Hepatocyte (in vitro differentiated cells): ENCODE data around the gene TRIP10. TPM values are rescaled to one million over a fixed set of nuclear protein-coding genes. Genes with fewer than 3 reads are reported as not detected.
"Not testable (repeated sequence)": the region's sequence is repeated elsewhere in the genome, so short reads cannot be mapped to it uniquely, and the experiment has no call there.

Experiments used
- DNase-seq: peaks from one replicate; pipeline ENCODE4 v3.0.0-alpha.2; 2016; ENCODE audit warnings: low spot score
- H2AFZ ChIP-seq: fragments of 200-600 bp; sonication (generic); 2 replicates; pipeline ENCODE4 v1.6.0; 2016; ENCODE audit warnings: antibody characterized with exemption, mild to moderate bottlenecking
- H3K27ac ChIP-seq: fragments of 200-600 bp; sonication (generic); 2 replicates; pipeline ENCODE4 v1.5.1; 2016; ENCODE audit warnings: mild to moderate bottlenecking
- H3K27me3 ChIP-seq: fragments of 200-600 bp; sonication (generic); 2 replicates; pipeline ENCODE4 v1.6.1; 2016
- H3K36me3 ChIP-seq: fragments of 200-600 bp; sonication (generic); replicated peaks from 2 replicates; pipeline ENCODE4 v1.5.1; 2016; ENCODE audit warnings: low read depth; ENCODE audit not compliant: insufficient read depth
- H3K4me1 ChIP-seq: fragments of 200-600 bp; sonication (generic); 2 replicates; pipeline ENCODE4 v1.5.1; 2016; ENCODE audit warnings: mild to moderate bottlenecking, moderate library complexity; ENCODE audit not compliant: insufficient read depth
- H3K4me2 ChIP-seq: fragments of 200-600 bp; sonication (generic); 2 replicates; pipeline ENCODE4 v1.6.0; 2016
- H3K4me3 ChIP-seq: fragments of 200-600 bp; sonication (generic); 2 replicates; pipeline ENCODE4 v1.5.1; 2016; ENCODE audit warnings: mild to moderate bottlenecking
- H3K79me2 ChIP-seq: fragments of 200-600 bp; sonication (generic); 2 replicates; pipeline ENCODE4 v1.6.0; 2017; ENCODE audit warnings: mild to moderate bottlenecking
- H3K9me2 ChIP-seq: fragments of 200-600 bp; sonication (generic); replicated peaks from 2 replicates; pipeline ENCODE4 v1.6.0; 2017; ENCODE audit warnings: mild to moderate bottlenecking; ENCODE audit not compliant: insufficient read depth
- H3K9me3 ChIP-seq: fragments of 200-600 bp; sonication (generic); 2 replicates; pipeline ENCODE4 v1.5.1; 2016; ENCODE audit warnings: low read depth, mild to moderate bottlenecking
- H4K20me1 ChIP-seq: fragments of 200-600 bp; sonication (generic); 2 replicates; pipeline ENCODE4 v1.6.0; 2016; ENCODE audit warnings: mild to moderate bottlenecking; ENCODE audit not compliant: insufficient read depth, poor library complexity, severe bottlenecking
- EZH2 ChIP-seq: fragments of 200-600 bp; sonication (generic); IDR thresholded peaks from 2 replicates; pipeline ENCODE4 v1.6.1; 2016; ENCODE audit warnings: antibody characterized with exemption, mild to moderate bottlenecking, borderline replicate concordance
- EZH2phosphoT487 ChIP-seq: fragments of 200-600 bp; sonication (generic); IDR thresholded peaks from one replicate; pipeline ENCODE4 v1.6.1; 2018; ENCODE audit warnings: antibody characterized with exemption, mild to moderate bottlenecking, low read depth, moderate library complexity; ENCODE audit not compliant: unreplicated experiment, severe bottlenecking
- WGBS: methylation state at CpG from one replicate; pipeline ENCODE4 v1.1.6; 2016; ENCODE audit warnings: low lambda C conversion rate; ENCODE audit errors: missing lambda C conversion rate; 5-methylcytosine and 5-hydroxymethylcytosine counted together
- polyA plus RNA-seq: library from polyadenylated mRNA; unstranded; fragments of >200 nt; fragmentation: Nextera tagmentation; extraction: Ambion mirVana; gene quantifications from 2 replicates; pipeline ENCODE4 v1.2.1, GENCODE V29; 2016
- total RNA-seq: library from RNA; depleted of rRNA; stranded (reverse); fragments of >200 nt; gene quantifications from 2 replicates; pipeline ENCODE4 v1.2.3, GENCODE V29; 2014
- TF ChIP-seq, protein P1 (sequence below): fragments of 200-600 bp; sonication (generic); IDR thresholded peaks from 2 replicates; pipeline ENCODE4 v1.5.1; 2016; ENCODE audit warnings: antibody characterized with exemption, mild to moderate bottlenecking; ENCODE audit not compliant: poor library complexity

TRIP10 gene
- total and polyA plus RNA-seq, 2 experiments from 2014 or later = 48.8 to 79.5 TPM

GRCh38 chr19:6774821-6775707, 35.6 kb downstream of the TRIP10 start:
- no peak overlapping the region for H2AFZ ChIP-seq
- no peaks in the 10 kb centered on the region for H3K4me1 ChIP-seq
- no peak for DNase-seq
- H3K9me3 ChIP-seq = no peaks in the 10 kb centered on the region
- H3K36me3 ChIP-seq = no peaks in the 10 kb centered on the region
- H3K27ac ChIP-seq = no peak overlapping the region
- WGBS = 81% methylated on average over 11 of the region's 11 CpGs
- H4K20me1 ChIP-seq = no peaks in the 10 kb centered on the region
- no peaks in the 10 kb centered on the region for H3K79me2 ChIP-seq
- H3K4me3 ChIP-seq = no peak overlapping the region
- TF ChIP-seq EZH2phosphoT487 = no peak
- TF ChIP-seq, protein P1, sequence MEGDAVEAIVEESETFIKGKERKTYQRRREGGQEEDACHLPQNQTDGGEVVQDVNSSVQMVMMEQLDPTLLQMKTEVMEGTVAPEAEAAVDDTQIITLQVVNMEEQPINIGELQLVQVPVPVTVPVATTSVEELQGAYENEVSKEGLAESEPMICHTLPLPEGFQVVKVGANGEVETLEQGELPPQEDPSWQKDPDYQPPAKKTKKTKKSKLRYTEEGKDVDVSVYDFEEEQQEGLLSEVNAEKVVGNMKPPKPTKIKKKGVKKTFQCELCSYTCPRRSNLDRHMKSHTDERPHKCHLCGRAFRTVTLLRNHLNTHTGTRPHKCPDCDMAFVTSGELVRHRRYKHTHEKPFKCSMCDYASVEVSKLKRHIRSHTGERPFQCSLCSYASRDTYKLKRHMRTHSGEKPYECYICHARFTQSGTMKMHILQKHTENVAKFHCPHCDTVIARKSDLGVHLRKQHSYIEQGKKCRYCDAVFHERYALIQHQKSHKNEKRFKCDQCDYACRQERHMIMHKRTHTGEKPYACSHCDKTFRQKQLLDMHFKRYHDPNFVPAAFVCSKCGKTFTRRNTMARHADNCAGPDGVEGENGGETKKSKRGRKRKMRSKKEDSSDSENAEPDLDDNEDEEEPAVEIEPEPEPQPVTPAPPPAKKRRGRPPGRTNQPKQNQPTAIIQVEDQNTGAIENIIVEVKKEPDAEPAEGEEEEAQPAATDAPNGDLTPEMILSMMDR = no peak
- TF ChIP-seq EZH2 = no peak
- H3K27me3 ChIP-seq = no peaks in the 10 kb centered on the region
- H3K9me2 ChIP-seq = no peaks in the 10 kb centered on the region
- no peak overlapping the region for H3K4me2 ChIP-seq

DNA sequence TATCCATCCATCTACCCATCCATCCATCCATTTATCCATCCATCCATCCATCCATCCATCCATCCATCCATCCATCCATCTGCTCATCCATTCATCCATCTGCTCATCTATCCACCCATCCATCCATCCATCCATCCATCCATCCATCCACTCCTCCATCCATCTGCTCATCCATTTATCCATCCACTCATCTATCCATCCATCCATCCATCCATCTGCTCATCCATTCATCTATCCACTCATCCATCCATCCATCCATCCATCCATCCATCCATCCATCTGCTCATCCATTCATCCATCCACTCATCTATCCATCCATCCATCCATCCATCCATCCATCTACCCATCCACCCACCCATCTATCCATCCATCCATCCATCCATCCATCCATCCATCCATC, 36.6 kb downstream of the TRIP10 start:
- H3K36me3 ChIP-seq, H3K4me1 ChIP-seq, H3K4me2 ChIP-seq, DNase-seq, H3K4me3 ChIP-seq, H3K79me2 ChIP-seq, H3K27ac ChIP-seq, H2AFZ ChIP-seq, H4K20me1 ChIP-seq, H3K27me3 ChIP-seq, H3K9me2 ChIP-seq, H3K9me3 ChIP-seq: not testable (repeated sequence)

DNA sequence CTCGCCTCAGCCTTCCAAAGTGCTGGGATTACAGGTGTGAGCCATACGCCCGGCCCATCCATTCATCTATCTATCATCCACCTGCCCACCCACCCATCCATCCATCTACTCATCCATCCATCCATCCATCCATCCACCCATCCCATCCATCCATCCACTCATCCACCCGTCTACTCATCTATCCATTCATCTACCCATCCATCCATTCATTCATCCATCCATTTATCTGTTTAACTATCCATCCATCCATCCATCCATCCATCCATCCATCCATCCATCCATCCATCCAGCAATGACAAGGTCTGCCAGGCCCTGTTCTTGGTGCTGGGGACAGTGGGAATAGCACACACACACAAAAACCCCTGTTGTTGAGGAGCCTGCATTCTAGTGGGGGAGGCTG, 37.5 kb downstream of the TRIP10 start:
- Histone ChIP-seq H3K79me2 (no peaks in the 10 kb centered on the region), H4K20me1 (no peaks in the 10 kb centered on the region), H3K4me2 (no peak overlapping the region), H3K4me3 (no peak overlapping the region), H3K36me3 (no peaks in the 10 kb centered on the region), H3K9me2 (no peaks in the 10 kb centered on the region), H3K27ac (no peak overlapping the region), H3K27me3 (no peaks in the 10 kb centered on the region), H3K9me3 (no peaks in the 10 kb centered on the region), H3K4me1 (no peaks in the 10 kb centered on the region), H2AFZ (no peak overlapping the region)
- 97% methylated on average over 4 of the region's 4 CpGs for WGBS
- DNase-seq = no peak
- TF ChIP-seq, protein P1 = no peak
- TF ChIP-seq EZH2 (no peak), EZH2phosphoT487 (no peak)

DNA sequence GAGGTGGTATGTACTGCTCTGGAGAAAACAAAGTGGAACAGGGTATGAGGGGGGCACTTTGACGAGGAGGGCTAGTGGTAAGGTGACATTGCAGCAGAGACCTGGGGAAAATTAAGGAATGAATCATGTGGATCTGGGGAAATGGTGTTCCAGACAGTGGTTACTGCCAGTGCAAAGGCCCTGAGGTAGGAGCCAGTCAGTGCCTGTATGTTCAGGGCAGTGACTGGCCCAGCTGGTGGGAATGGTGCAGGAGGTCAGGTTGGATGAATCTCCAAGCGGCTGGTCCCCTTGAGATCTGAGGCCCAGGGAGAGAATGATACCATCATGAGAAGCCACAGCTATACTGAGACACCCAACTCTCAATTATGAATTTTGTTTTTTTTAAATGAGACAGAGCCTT, 38.0 kb downstream of the TRIP10 start:
- 91% methylated on average over 2 of the region's 2 CpGs for WGBS
- Histone ChIP-seq H3K9me3 (no peaks in the 10 kb centered on the region), H3K4me1 (no peaks in the 10 kb centered on the region), H4K20me1 (no peaks in the 10 kb centered on the region), H3K9me2 (no peaks in the 10 kb centered on the region), H3K36me3 (no peaks in the 10 kb centered on the region), H3K4me3 (no peak overlapping the region), H3K79me2 (no peaks in the 10 kb centered on the region), H3K27me3 (no peaks in the 10 kb centered on the region), H2AFZ (no peak overlapping the region), H3K27ac (no peak overlapping the region), H3K4me2 (no peak overlapping the region)
- TF ChIP-seq EZH2 = no peak
- TF ChIP-seq, protein P1 = no peak
- no peak for TF ChIP-seq EZH2phosphoT487
- DNase-seq = no peak
